ENCODE measurements around the gene CRHR1. TPM values are rescaled to one million over a fixed set of nuclear protein-coding genes. Genes with fewer than 3 reads are reported as not detected.

CRHR1 gene
- total RNA-seq, 4 donors from 2014 or later: 0.26 to 0.89 (median 0.76) TPM

DNA sequence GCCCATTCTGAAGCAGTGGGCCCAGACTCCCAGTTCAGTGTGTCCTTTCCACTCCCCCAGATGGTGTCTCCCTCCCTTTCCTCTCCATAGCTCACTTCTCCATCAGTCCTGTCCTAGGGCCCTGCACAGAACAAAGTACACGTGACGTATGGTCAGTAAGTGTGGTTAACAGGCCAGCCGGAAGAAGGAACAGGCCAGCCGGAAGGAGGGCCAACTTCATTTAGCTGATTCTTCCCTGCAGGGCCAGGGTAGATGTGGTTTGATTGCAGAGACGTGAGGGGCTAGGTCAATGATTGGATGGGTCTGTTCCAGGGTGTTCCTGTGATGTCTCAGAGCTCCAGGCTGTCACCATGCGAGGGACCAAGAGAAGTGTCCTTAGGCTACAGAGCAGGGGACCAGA, 31.6 kb downstream of the CRHR1 start:
- Histone ChIP-seq H3K27me3 (peaks cover 16% of the 10 kb centered on the region), H3K9me3 (no peaks in the 10 kb centered on the region), H3K27ac (no peak overlapping the region), H3K4me3 (no peak overlapping the region), H3K36me3 (no peaks in the 10 kb centered on the region), H3K4me1 (no peaks in the 10 kb centered on the region)
- TF ChIP-seq POLR2AphosphoS5 (IDR thresholded peaks at IDR 0.05): no peak
- no peak for TF ChIP-seq EP300 (IDR thresholded peaks at IDR 0.05)
- no peak for TF ChIP-seq POLR2A (IDR thresholded peaks at IDR 0.05)
- TF ChIP-seq, protein P1, sequence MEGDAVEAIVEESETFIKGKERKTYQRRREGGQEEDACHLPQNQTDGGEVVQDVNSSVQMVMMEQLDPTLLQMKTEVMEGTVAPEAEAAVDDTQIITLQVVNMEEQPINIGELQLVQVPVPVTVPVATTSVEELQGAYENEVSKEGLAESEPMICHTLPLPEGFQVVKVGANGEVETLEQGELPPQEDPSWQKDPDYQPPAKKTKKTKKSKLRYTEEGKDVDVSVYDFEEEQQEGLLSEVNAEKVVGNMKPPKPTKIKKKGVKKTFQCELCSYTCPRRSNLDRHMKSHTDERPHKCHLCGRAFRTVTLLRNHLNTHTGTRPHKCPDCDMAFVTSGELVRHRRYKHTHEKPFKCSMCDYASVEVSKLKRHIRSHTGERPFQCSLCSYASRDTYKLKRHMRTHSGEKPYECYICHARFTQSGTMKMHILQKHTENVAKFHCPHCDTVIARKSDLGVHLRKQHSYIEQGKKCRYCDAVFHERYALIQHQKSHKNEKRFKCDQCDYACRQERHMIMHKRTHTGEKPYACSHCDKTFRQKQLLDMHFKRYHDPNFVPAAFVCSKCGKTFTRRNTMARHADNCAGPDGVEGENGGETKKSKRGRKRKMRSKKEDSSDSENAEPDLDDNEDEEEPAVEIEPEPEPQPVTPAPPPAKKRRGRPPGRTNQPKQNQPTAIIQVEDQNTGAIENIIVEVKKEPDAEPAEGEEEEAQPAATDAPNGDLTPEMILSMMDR (IDR thresholded peaks at IDR 0.05): no peak
- 83% methylated on average over 6 of the region's 6 CpGs for WGBS
- DNase-seq (ENCODE audit: low spot score in 2 of 2): no peak

DNA sequence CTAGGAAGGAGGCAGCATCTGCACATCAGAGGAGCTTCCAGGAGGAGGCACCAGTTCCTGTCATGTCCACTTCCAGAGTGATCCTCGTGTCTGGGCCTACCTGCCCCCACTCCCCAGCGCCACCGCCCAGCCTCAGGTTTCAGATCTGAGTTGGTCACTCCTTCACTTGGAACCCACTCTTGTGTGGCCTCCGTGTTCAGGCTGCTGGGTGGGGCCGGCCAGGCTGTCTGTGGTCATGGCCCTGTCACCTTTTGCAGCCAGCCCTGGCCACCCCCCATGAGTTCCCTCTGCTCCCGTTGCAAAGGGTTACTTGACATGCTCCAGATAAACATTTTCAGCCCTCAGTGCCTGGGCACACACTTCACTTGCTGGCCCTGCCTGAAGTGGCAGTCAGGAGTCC, 33.9 kb downstream of the CRHR1 start:
- no peak for DNase-seq (ENCODE audit: low spot score in 2 of 2)
- no peaks in the 10 kb centered on the region for H3K36me3 ChIP-seq
- WGBS: 84% methylated on average over 5 of the region's 6 CpGs
- H3K27ac ChIP-seq: no peak overlapping the region
- no peaks in the 10 kb centered on the region for H3K4me1 ChIP-seq
- H3K27me3 ChIP-seq: peaks cover 3% of the 10 kb centered on the region
- no peak for TF ChIP-seq EP300 (IDR thresholded peaks at IDR 0.05)
- TF ChIP-seq, protein P1 (IDR thresholded peaks at IDR 0.05): no peak
- no peak for TF ChIP-seq POLR2AphosphoS5 (IDR thresholded peaks at IDR 0.05)
- TF ChIP-seq POLR2A (IDR thresholded peaks at IDR 0.05): no peak
- H3K4me3 ChIP-seq: no peak overlapping the region
- no peaks in the 10 kb centered on the region for H3K9me3 ChIP-seq

DNA sequence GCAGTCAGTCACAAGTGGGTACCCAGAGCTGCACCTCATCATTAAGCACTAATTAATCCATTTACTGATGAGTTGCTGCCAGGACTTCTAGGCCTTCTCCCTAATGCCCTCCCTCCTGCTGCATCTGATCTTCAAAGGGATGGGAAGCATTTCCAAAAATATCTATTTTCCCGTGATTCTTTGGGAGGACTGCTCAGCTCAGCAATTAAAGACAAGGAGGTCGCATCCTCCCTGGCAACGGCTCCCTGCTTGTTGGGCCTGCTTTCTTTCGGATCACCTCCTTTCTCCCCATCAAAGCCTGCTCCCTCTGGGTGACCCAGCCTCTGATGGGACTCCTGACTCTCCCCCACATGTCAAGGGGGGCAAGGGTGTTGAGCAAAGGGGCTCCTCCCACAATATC, 34.6 kb downstream of the CRHR1 start:
- Histone ChIP-seq H3K36me3 (no peaks in the 10 kb centered on the region), H3K9me3 (no peaks in the 10 kb centered on the region), H3K4me1 (no peaks in the 10 kb centered on the region), H3K4me3 (no peak overlapping the region), H3K27ac (no peak overlapping the region), H3K27me3 (peaks cover 3% of the 10 kb centered on the region)
- WGBS: 58% methylated on average over 4 of the region's 4 CpGs
- no peak for DNase-seq (ENCODE audit: low spot score in 2 of 2)
- TF ChIP-seq POLR2A (IDR thresholded peaks at IDR 0.05) (no peak), EP300 (IDR thresholded peaks at IDR 0.05) (no peak), POLR2AphosphoS5 (IDR thresholded peaks at IDR 0.05) (no peak)
- TF ChIP-seq, protein P1 (IDR thresholded peaks at IDR 0.05): no peak

DNA sequence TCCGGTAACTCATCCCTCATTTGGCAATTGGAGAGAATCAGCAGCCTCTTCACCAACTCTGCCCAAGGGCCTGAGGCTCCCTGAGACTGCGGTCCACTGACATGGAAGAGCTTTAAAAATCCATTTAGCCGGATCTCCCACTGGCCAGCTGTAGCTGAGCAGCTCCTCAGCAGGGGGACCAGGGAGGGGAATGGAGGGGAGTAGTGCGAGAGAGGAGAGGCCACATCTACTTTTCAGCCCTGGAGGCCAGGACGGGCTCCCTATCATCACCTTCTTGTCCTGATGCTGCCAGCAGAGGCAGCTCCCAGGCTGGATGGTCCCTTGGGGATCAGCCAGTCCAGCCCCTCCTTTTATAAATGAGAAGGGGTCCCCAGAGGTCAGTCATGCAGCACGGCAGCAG, 35.5 kb downstream of the CRHR1 start:
- no peak overlapping the region for H3K27ac ChIP-seq
- H3K36me3 ChIP-seq: no peaks in the 10 kb centered on the region
- 82% methylated on average over 4 of the region's 6 CpGs for WGBS
- peaks cover 6% of the 10 kb centered on the region for H3K27me3 ChIP-seq
- no peak overlapping the region for H3K4me3 ChIP-seq
- no peaks in the 10 kb centered on the region for H3K4me1 ChIP-seq
- no peak for DNase-seq (ENCODE audit: low spot score in 2 of 2)
- H3K9me3 ChIP-seq: no peaks in the 10 kb centered on the region
- TF ChIP-seq EP300 (IDR thresholded peaks at IDR 0.05) (no peak), POLR2AphosphoS5 (IDR thresholded peaks at IDR 0.05) (no peak)
- TF ChIP-seq, protein P1 (IDR thresholded peaks at IDR 0.05): no peak

DNA sequence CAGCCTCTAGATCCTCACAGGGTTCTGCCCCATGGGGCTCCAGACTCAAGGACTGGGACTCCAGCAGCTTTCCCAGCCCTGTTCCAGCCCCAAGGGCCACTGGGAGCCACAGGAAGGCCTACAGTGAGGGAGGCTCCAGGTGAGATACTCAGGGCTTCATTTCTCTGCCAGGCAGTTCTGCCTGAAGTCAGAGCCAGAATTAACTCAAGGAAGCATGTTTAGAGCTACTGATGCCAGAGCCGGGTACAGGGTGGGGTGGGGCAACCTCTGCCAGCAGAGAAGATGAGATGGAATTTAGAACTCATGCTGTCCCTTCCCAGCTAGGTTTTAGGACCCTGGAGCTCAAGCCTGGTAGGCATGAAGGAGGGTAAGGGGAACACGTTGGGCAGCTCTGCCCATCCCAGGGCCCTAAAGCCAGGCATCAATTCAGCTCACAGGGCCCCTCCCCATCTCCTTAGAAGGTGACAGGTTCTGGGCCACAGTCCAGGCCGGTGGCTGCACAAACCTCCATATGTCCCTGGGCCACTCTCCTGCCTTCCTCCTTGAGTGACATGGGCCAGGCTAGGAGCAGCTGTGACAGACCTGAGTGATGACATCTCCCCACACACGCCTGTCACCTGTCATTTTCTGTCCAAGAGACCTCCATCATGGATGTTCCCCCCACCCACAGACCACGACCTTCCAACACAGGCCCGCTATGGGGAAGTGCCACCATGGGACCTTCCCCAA, 36.1 kb downstream of the CRHR1 start:
- H3K27me3 ChIP-seq: peaks cover 6% of the 10 kb centered on the region
- H3K9me3 ChIP-seq: no peaks in the 10 kb centered on the region
- TF ChIP-seq, protein P1 (IDR thresholded peaks at IDR 0.05): no peak
- no peak for TF ChIP-seq POLR2AphosphoS5 (IDR thresholded peaks at IDR 0.05)
- no peak for TF ChIP-seq EP300 (IDR thresholded peaks at IDR 0.05)
- no peak for TF ChIP-seq POLR2A (IDR thresholded peaks at IDR 0.05)

More for the DNA sequence above, 36.1 kb downstream of the CRHR1 start:
- Histone ChIP-seq H3K4me3 (no peak overlapping the region), H3K4me1 (no peaks in the 10 kb centered on the region), H3K27ac (no peak overlapping the region), H3K36me3 (no peaks in the 10 kb centered on the region)
- no peak for DNase-seq (ENCODE audit: low spot score in 2 of 2)
- WGBS: 40% methylated on average over 1 of the region's 6 CpGs
